Mammary epithelial cell (primary cell): ENCODE measurements around the gene ELMO3.

ENCODE experiments used
- CTCF ChIP-seq, 2 donors: IDR thresholded peaks in 1 of 2; conservative IDR thresholded peaks in 1 of 2; 2 replicates each; pipeline ENCODE4 v1.5.1; 2011 to 2012; ENCODE audit warnings: inconsistent platforms in 2 of 2, low read length in 2 of 2, mild to moderate bottlenecking in 2 of 2, control low read depth in 1 of 2, low read depth in 1 of 2; ENCODE audit not compliant: insufficient read depth in 1 of 2; ENCODE audit errors: extremely low read depth in 1 of 2
- EZH2 ChIP-seq: IDR thresholded peaks from 2 replicates; pipeline ENCODE4 v1.6.1; 2012; ENCODE audit warnings: low read length, inconsistent platforms, borderline replicate concordance

DNA sequence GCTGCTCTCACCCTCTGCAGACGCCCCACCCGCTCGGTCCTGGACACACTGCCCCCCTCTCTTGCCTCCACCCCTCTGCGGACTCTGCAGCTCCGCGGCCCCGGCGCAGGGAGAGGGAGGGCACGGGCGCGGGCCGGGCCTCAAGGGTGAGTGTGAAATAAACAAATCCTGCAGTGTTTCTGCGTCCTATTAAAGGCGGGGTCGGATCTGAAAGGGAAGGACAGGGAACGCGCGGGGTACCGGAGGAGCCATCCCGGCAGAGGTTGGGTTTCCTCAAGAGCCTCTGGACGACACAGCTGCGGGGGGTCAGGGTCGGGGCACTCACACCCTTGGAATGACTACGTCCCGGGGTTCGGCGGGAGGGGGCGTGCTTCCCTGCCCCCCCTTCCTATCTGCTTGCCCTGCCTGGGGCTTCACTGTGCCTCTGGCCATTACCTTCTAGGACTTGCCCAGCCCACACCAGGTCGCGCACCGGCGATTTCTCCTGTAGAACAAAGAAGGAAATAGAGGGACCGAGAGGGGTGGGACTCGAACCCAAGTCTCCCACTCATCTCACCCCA lies 34.9 kb upstream of the ELMO3 start:
- no peak for TF ChIP-seq CTCF (conservative IDR thresholded peaks at IDR 0.05 in 1 of 2, IDR thresholded peaks at IDR 0.05 in 1 of 2; ENCODE audit: extremely low read depth in 1 of 2, insufficient read depth in 1 of 2, low read depth in 1 of 2, low read length in 2 of 2)
- no peak for TF ChIP-seq EZH2
